AML-193 (cell line): Measurements from ENCODE around the gene TRMT5.
A peak's percentile ranks its signal among the peaks of the same experiment; 100 is the strongest.

Experiments used
- DNase-seq, 2 experiments: peaks; one replicate each; lab custom pipeline; 2025; lab: John Stamatoyannopoulos, UW

The TRMT5 gene

DNA sequence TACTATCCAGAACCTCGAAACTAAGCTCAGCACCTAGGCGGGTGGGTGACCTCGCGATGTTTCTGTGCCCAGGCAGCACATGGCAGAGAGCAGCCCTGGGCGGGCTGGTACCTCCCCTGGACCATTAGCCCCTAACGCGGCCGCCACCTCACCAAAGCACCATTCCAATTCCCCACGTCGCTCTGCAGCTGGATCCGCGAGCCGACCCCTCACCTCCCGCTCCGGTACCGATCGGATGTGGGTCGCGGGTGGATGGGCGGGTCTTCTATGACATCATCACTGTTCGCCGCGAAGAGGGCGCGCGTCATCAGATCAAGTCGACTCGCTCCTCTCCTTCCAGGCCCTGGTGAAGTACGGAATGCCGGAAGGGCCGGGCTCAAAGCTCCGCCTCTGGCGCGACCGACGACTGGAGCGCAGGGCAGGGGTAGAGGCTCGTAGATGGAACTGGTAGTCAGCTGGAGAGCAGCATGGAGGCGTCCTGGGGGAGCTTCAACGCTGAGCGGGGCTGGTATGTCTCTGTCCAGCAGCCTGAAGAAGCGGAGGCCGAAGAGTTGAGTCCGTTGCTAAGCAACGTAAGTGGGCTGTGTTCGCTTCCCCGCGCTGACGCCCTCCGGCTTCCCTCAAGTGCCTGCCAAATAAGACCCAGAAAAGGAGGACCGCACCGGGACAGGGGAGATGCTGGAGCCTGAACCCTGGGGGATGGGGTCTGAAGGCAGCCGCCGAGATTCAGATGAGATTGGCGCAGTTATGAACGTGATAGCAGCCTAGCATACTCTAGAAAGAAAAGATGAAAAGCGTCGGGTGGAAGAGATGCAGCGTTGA is at the start of gene TRMT5, which contains the start of gene SLC38A6:
Gene TRMT5 (minus strand): TSS at position 269 of the 822 bp plus-strand sequence. CDS start 106 bp downstream, at position 163.
Gene SLC38A6 (plus strand): TSS at position 435 of the 822 bp plus-strand sequence. CDS start 33 bp downstream, at position 468.
- DNase-seq, result peak; percentile 75

DNA sequence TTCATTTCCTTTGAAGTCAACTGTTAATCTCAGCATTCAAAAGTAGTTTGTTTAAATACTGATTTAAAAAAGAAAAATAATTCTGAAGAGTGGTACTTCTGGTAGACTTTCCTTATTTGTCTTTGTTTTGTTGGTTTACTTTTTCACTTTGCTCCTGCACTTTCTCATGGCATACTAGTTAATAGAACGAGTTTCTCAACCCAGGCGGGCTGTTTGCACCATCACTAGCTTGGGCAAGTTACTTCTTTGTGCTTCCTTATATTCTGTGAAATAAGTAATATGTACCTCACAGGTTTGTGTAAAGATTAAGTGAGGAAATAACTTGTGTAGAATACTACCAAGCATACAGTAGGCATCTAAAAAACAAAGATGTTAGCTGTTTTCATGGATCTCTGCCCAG is 45.6 kb upstream of the TRMT5 start:
- no peak for DNase-seq

GRCh38 chr14:61025251-61026223 is 44.7 kb upstream of the TRMT5 start:
- peak; percentile 55 to 78 for DNase-seq

GRCh38 chr14:61019537-61019936 is 38.7 kb upstream of the TRMT5 start:
- no peak for DNase-seq

DNA sequence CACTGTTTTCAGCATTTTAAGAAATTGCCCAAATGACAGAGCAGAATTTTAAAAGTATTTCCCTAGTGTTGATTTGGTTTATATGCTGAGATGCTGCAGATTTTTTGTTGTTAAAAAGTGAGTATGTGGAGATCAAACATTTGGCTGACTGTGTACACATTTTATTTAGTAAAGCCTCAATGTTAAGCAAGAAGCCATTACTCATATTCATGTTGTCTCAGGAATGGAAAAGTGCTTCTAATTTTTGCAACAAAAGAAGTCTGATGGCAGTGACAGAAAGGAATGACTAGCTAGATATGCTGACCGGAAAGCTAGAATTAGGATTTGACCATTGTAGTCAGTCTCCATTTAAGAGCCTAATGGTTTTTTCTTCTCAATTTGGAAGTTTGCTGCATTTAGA is 22.7 kb upstream of the TRMT5 start:
- no peak for DNase-seq

- DNase-seq, result no peak
Observed at GRCh38 chr14:60999536-60999935, 18.7 kb upstream of the TRMT5 start.

DNA sequence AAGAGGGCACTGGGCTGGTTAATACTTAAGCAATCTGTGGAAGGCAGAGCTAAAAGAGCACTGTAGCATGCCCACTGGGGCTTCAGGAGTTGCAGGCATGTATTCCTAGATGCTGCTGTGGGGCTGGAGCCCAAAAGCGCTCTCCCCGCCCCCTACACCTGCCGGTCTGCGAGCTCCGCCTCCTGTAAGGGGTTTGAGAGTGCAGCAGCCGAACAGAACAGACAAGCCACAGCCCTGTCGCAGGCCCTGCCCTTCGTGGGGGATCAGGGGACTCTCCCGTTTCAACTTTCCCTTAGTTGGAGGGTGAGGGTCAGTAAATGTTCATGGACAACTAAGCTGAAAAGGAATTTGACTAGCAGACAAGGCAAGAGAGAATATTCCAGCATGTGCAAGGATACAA is 17.7 kb upstream of the TRMT5 start:
- DNase-seq, result no peak

DNA sequence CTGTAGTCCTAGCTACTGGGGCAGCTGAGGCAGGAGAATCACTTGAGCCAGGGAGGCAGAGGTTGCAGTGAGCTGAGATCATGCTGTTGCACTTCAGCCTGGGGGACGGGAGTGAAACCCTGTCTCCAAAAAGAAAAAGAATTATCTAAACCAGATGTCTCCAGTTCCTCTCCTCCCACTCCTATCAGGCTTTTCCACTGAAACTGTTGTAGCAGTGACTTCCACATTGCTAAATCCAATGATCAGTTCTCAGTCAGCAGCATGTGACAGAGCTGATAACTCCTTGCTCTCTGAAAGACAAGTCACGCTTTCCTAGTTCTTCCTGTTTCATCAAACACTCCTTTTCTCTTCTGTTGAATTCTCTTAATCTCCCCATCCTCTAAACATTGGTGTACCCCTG is 8.7 kb upstream of the TRMT5 start:
- DNase-seq, result no peak

DNA sequence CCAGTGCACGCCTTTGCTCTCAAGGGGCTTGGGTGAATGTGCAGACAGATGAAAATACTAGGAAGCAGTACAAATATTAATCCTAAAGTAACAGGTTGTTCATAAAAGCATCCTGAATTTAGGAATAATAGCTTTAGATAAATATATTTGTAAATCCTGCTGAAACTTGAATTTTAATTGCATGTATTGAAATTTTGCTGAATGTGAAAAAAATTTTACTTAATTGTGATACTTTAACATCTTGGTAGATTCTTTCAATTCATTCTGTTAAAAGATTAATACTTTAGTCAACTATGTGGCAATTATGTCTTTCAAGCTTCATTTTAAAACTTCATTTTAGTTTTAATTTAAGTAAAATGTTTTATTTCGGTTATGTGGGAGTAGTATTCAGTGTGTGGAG is 5.6 kb upstream of the TRMT5 start:
- no peak for DNase-seq

DNA sequence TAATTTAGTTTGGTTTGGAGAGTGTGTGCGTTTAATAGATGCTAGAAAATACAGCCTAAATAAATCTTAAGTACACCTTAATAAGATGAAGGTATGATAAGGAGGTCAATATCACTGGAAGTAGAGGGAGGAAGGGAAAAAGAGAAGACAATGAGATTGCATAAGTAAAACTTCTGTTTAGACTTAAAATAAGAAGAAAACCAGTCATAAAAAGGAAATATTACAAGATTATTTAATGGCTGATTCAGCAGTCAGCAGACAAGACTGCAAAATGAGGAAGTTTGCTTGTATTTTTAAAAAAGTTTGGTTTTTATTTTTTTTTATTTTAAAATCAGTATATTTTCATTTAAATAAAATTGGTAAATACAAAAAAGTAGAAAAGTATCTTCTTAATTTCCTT is 3.3 kb upstream of the TRMT5 start:
- peak; percentile 57 to 72 for DNase-seq

DNA sequence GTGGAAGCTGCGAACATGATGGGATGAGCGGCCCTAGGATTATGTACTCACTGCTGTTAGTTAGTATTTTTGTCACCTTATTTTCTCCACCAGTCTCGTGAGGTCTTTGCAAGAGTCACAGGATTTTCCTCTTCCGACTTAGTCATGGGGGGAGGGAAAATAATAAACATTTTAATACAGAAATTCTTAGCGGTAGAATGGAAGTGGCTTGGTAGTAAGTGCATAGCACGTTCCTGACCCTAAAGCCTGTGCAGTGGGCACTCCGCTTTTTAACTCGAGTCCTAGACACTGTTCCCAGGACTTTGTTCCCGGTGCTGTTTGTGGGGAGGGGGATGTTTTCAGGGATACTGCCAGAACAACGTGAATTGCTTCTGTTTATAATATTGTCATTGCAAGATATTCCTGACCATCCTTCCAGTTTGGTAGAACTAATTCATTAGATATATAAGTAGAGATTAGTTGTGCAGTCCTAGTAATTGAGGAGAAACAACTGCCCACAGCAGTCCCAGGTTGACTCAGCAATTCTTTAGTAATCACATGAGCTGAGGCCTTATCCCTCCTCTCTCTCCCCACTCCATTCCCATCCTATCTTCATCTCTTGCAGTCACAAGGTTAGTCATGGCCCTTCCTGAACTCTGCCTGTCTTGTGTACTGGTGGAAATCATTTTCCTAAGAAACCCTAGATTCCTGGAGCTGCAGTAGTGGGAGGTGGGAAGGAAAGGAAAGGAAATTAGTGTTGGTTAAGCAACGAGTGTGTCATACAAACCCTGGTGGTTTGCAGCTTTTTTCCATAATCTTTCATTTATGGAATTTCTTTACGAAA is 965 bp upstream of the TRMT5 start:
- DNase-seq, result peak in 1 of 2 experiments; percentile 14

GRCh38 chr14:60977847-60978246 is 3.0 kb downstream of the TRMT5 start:
- DNase-seq, result no peak

- DNase-seq, result no peak
Observed at GRCh38 chr14:60975551-60975950, 5.3 kb downstream of the TRMT5 start.

DNA sequence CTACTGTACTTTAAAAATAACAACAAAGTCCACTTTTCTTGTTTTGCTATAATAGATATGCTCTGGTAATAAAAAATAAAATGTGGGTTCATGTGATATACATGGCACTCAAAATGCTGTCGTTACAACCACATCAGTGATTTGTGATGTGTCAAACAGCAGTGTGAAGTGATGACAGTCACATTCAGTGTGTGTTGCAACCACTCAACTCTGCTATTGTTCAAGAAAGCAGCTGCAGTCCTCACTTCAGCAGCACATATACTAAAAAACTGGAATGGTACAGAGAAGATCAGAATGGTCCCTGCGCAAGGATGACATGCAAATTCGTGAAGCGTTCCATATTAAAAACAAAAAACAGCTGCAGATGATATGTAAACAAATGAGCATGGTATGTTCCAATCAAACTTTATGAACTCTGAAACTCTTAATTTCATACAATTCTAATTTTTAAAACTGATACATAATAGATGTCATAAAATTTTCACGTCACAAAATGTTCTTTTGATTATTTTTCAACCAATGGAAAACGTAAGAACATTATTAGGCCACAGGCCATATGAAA is 6.7 kb downstream of the TRMT5 start:
- no peak for DNase-seq

- DNase-seq, result no peak
Observed at GRCh38 chr14:60973070-60973469, 7.8 kb downstream of the TRMT5 start.

- DNase-seq, result no peak
Observed at GRCh38 chr14:60972295-60972694, 8.6 kb downstream of the TRMT5 start.

DNA sequence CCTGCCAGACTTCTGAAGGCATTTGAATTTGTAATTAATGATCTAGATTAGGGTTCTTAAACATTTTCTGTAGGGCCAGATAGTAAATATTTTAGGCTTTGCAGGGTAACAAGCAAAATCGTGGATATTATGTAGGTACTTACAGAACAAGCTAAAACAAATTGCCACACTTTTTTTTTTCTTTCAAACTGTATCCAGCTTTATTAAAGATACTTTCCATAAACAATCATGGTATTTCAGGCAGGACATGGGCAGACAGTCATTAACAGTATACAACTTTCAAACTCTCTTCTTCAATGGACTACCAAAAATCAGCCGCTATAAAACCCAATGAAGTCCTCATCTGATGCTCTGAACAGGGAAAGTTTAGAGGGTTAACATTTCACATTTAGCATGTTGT is 9.6 kb downstream of the TRMT5 start:
- DNase-seq, result no peak

- DNase-seq, result peak; percentile 29 to 45
Observed at GRCh38 chr14:60970146-60970545, 10.7 kb downstream of the TRMT5 start.

- no peak for DNase-seq
Observed at GRCh38 chr14:60968671-60969070, 12.2 kb downstream of the TRMT5 start.

- DNase-seq, result no peak
Observed at GRCh38 chr14:60968099-60968498, 12.8 kb downstream of the TRMT5 start.

DNA sequence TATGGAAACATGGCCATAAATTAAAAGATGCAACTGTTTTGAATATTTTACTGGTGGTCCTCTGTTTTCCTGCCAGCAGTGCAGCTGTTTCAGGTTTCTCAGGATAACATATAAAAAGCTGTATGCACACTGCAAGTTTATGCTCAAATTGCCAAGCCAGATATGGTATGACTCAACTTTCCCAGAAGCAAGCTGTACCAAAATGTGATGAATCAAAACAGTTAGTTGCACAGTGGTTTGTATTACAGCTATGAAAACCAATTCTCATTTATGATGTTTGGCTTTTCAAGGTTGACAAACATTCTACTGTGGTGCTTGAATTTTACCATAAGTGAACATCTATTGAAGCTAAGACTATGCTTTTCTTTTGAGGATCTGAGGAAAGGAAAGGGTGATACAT is 15.5 kb downstream of the TRMT5 start:
- no peak for DNase-seq
